ENCODE data around the gene CD72. TPM values are rescaled to one million over a fixed set of nuclear protein-coding genes. Genes with fewer than 3 reads are reported as not detected.

Gene CD72, protein sequence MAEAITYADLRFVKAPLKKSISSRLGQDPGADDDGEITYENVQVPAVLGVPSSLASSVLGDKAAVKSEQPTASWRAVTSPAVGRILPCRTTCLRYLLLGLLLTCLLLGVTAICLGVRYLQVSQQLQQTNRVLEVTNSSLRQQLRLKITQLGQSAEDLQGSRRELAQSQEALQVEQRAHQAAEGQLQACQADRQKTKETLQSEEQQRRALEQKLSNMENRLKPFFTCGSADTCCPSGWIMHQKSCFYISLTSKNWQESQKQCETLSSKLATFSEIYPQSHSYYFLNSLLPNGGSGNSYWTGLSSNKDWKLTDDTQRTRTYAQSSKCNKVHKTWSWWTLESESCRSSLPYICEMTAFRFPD
- polyA plus RNA-seq: 1.8 TPM
- long read RNA-seq, donor 1: 0 reads
- long read RNA-seq, donor 2: 0 reads
- long read RNA-seq, donor 3: 0 reads
- long read RNA-seq, donor 4: 0 reads
- long read RNA-seq, donor 5: 0 reads
- long read RNA-seq, donor 6, partial matches to known transcripts: 16 of 16 reads
- long read RNA-seq, donor 6, other reads (novel, unspliced or antisense): 0 of 16 reads
- long read RNA-seq, donor 7: 0 reads
- long read RNA-seq, donor 8: 0 reads
- long read RNA-seq, donor 9: 0 reads
- long read RNA-seq, donor 10, partial matches to known transcripts: 72 of 83 reads
- long read RNA-seq, donor 10, other reads (novel, unspliced or antisense): 11 of 83 reads
- long read RNA-seq, donor 11, partial matches to known transcripts: 0 of 1 reads
- long read RNA-seq, donor 11, other reads (novel, unspliced or antisense): 0 of 1 reads

DNA sequence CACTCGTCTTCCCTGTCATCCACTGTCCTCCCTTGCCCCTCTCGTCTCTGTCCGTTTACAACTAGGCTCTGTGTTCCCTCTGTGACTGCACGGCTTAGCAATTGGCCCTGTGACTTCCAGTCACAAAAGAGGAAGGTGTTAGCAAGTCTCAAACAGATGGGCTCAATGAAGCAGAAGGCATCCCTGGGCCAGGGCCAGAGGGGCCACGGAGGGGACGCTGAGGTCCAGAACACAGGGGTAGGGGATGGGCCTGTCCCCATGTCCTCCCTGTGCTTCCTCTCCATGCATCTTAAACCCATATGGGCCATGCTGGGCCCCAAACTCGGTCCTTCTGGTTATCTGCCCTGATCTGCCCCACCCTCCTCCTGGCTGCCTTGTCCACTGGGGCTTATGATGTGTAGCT, at the start of gene CD72:
Gene CD72 (minus strand): TSS at position 89 of the 403 bp plus-strand sequence. CDS start 110 bp downstream, outside the sequence.
- H3K27ac ChIP-seq (ENCODE audit: low read length): no peak within 1 kb of the TSS
- no CpG with 5 or more reads among the region's 7 CpGs for WGBS (ENCODE audit: insufficient coverage, low lambda C conversion rate)

DNA sequence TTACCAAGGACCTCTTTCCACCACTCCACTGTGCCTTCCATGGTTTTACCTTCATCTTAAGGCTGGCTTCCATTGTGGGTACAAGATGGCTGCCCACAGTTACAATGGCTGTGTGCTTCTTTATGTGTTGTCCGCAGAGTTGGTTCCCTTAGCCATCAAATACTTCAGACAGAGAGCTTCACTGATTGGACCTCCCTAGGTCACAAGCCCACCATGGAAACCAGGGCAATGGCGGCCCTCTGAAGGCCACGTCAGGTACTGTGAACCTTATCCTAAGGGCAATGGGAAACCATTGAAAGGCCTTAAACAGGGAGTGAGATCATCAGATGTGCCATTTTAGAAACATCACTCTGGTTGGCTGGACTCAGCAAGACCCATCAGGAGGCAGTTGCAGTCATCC, 49.7 kb upstream of the CD72 start:
- WGBS (ENCODE audit: insufficient coverage, low lambda C conversion rate): no CpG with 5 or more reads among the region's 3 CpGs
- no peak for DNase-seq
- H3K27me3 ChIP-seq (ENCODE audit: control insufficient read depth, insufficient read depth, low read length): no peaks in the 10 kb centered on the region
- H3K4me3 ChIP-seq (ENCODE audit: low read length): no peak overlapping the region
- H3K36me3 ChIP-seq (ENCODE audit: control insufficient read depth, insufficient read depth, low read length): no peaks in the 10 kb centered on the region
- peaks cover 19% of the 10 kb centered on the region for H3K4me1 ChIP-seq (ENCODE audit: control insufficient read depth, insufficient read depth, low read length)
- no peaks in the 10 kb centered on the region for H3K9me3 ChIP-seq (ENCODE audit: control insufficient read depth, low read depth, low read length)
- H3K27ac ChIP-seq (ENCODE audit: low read length): no peak overlapping the region

More for the DNA sequence above, at the start of gene CD72:
- Histone ChIP-seq H3K4me1 (ENCODE audit: control insufficient read depth, insufficient read depth, low read length) (peaks cover 10% of the 10 kb centered on the region), H3K36me3 (ENCODE audit: control insufficient read depth, insufficient read depth, low read length) (no peaks in the 10 kb centered on the region), H3K27me3 (ENCODE audit: control insufficient read depth, insufficient read depth, low read length) (peaks cover 27% of the 10 kb centered on the region), H3K4me3 (ENCODE audit: low read length) (peak within 1 kb of the TSS; percentile 43), H3K9me3 (ENCODE audit: control insufficient read depth, low read depth, low read length) (no peaks in the 10 kb centered on the region)
- no peak for DNase-seq

DNA sequence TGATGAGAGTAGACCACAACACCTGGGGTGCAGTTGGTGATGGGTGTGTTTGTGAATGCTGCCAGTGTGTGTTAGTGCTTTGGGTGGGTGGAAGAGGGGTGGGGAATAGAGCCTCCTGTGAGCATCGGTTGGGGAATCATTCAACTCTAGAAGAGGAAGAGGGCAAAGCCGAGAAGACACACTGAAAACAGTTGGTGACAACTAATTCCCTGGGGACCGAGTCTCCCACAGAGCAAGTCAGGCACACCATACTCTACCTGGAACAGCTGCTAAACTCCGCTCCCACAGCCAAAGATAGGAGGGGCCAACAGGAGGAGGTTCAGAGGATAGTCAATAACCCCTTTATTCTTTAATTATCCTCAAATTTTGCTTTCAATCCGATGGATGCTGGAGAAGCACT, 48.3 kb upstream of the CD72 start:
- Histone ChIP-seq H3K4me3 (ENCODE audit: low read length) (no peak overlapping the region), H3K27me3 (ENCODE audit: control insufficient read depth, insufficient read depth, low read length) (no peaks in the 10 kb centered on the region)
- no CpG with 5 or more reads among the region's 5 CpGs for WGBS (ENCODE audit: insufficient coverage, low lambda C conversion rate)

DNA sequence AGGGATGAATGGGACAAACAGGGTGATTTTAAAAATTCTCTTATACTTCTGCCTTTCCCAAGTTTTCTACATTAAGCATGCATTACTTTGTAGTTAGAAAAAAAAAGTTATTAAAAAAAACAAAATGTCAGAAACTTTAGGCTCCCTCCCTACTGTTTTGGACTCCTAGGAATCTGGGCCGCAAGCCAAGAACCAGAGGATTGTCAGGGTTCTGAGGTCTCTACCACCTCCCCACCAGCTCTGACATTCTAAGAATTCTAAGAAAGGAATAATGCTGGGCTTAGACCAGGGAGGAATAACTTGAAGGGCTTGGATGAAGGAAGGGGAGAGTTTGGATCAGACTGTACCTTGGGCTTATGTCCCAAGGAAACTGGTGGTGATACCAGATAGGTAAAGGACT, 47.8 kb upstream of the CD72 start:
- peaks cover 2% of the 10 kb centered on the region for H3K36me3 ChIP-seq (ENCODE audit: control insufficient read depth, insufficient read depth, low read length)
- peaks cover 19% of the 10 kb centered on the region for H3K4me1 ChIP-seq (ENCODE audit: control insufficient read depth, insufficient read depth, low read length)
- no CpG with 5 or more reads among the region's 1 CpG for WGBS (ENCODE audit: insufficient coverage, low lambda C conversion rate)
- H3K27me3 ChIP-seq (ENCODE audit: control insufficient read depth, insufficient read depth, low read length): no peaks in the 10 kb centered on the region
- no peak overlapping the region for H3K27ac ChIP-seq (ENCODE audit: low read length)
- H3K9me3 ChIP-seq (ENCODE audit: control insufficient read depth, low read depth, low read length): no peaks in the 10 kb centered on the region
- H3K4me3 ChIP-seq (ENCODE audit: low read length): no peak overlapping the region
- DNase-seq: no peak

More for the DNA sequence above, 48.3 kb upstream of the CD72 start:
- H3K36me3 ChIP-seq (ENCODE audit: control insufficient read depth, insufficient read depth, low read length): no peaks in the 10 kb centered on the region
- H3K4me1 ChIP-seq (ENCODE audit: control insufficient read depth, insufficient read depth, low read length): peaks cover 19% of the 10 kb centered on the region
- no peak overlapping the region for H3K27ac ChIP-seq (ENCODE audit: low read length)
- H3K9me3 ChIP-seq (ENCODE audit: control insufficient read depth, low read depth, low read length): no peaks in the 10 kb centered on the region
- no peak for DNase-seq

DNA sequence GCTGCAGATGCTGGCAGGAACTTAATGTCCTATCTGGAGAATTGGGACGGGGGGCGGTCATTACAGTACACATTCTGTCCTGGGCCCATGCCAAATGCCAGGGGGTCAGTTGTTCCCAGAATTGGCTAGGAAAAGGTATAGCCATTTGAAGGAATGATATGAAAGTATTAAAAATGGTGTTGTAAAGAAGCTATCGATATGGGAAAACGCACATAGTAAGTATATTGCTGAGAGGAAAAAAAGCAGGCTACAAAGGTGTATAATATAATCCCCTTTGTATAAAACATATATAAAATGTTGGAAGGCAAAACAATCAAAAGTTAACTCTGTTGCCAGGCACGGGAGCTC, 47.2 kb upstream of the CD72 start:
- peaks cover 7% of the 10 kb centered on the region for H3K36me3 ChIP-seq (ENCODE audit: control insufficient read depth, insufficient read depth, low read length)
- no peak for DNase-seq
- no peak overlapping the region for H3K27ac ChIP-seq (ENCODE audit: low read length)
- WGBS (ENCODE audit: insufficient coverage, low lambda C conversion rate): 82% methylated on average over 3 of the region's 5 CpGs
- no peaks in the 10 kb centered on the region for H3K27me3 ChIP-seq (ENCODE audit: control insufficient read depth, insufficient read depth, low read length)
- H3K4me3 ChIP-seq (ENCODE audit: low read length): peak overlapping the region; percentile 62
- no peaks in the 10 kb centered on the region for H3K9me3 ChIP-seq (ENCODE audit: control insufficient read depth, low read depth, low read length)
- H3K4me1 ChIP-seq (ENCODE audit: control insufficient read depth, insufficient read depth, low read length): peaks cover 19% of the 10 kb centered on the region

DNA sequence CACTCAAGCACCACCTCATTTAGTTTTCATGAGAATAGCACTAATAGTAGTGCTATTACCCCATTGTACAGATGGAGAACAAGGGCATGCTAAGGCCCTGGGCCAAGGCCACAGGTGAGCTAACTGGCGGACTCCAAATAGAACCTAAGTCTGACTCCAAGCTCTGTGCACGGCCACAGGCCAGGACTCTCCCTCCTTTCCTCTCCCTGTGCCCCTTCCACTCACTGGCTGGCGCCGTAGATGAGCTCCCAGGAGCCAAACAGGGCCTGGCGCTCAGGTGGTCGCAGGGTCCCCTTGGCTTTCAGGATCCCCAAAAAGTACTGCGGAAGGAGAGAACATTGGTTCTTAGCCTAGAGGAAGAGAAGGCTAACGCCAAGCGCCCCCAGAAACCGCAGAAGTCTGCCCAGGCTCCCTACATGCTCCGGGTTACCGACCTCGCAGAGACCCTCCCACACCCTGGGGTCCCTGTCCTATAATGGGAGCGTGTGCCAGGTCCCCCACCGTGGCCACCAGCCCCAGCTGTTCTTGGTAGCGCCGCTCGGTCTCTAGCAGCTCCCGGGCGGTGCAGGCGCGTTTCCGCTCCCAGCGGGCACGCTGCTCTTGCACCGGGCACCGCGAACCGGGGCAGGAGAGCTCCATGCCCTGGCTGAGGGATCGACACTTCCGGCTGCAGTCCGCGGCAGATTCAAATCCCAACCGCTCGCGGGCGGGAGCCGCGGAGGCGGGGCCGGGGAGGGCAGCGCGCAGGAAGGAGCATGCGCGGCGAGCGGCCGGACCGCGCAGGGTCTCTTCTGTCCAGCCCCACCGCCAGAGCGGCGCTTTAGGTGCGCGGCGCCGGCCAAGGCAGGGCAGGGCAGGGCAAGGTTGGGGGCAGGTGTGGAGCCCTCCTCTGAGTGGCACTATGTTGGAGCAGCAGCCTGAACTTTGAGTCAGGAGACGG, 46.6 kb upstream of the CD72 start, which contains the start of gene ARHGEF39:
Gene ARHGEF39 (minus strand): TSS at position 665 of the 940 bp plus-strand sequence. CDS start 26 bp downstream, at position 639.
- Histone ChIP-seq H3K27me3 (ENCODE audit: control insufficient read depth, insufficient read depth, low read length) (no peaks in the 10 kb centered on the region), H3K4me1 (ENCODE audit: control insufficient read depth, insufficient read depth, low read length) (peaks cover 17% of the 10 kb centered on the region), H3K4me3 (ENCODE audit: low read length) (peak within 1 kb of the TSS; percentile 62), H3K27ac (ENCODE audit: low read length) (peak within 1 kb of the TSS; percentile 2), H3K36me3 (ENCODE audit: control insufficient read depth, insufficient read depth, low read length) (peaks cover 12% of the 10 kb centered on the region), H3K9me3 (ENCODE audit: control insufficient read depth, low read depth, low read length) (no peaks in the 10 kb centered on the region)
- peak; percentile 80 to 83 for DNase-seq
- no CpG with 5 or more reads among the region's 58 CpGs for WGBS (ENCODE audit: insufficient coverage, low lambda C conversion rate)

DNA sequence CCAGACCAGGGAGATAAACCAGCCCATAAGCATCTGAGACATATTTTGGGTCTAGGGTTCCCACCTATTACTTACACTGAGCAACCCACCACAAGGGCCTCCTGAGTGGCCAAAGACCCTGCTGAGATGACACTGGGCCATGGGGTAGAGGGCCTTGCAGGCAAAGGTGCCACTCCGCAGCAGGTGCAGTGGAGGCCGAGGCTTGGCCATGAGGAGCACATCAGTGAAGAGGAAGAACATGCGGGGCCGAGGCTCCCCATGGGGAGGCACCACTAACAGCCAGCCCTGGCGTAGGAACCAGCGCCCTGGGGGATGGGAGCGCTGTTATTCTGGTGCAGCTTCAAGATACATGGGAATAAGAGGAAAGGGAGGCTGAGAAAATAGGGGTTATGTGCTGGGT, 44.2 kb upstream of the CD72 start:
- Histone ChIP-seq H3K4me1 (ENCODE audit: control insufficient read depth, insufficient read depth, low read length) (peaks cover 9% of the 10 kb centered on the region), H3K27ac (ENCODE audit: low read length) (no peak overlapping the region), H3K9me3 (ENCODE audit: control insufficient read depth, low read depth, low read length) (peaks cover 3% of the 10 kb centered on the region), H3K27me3 (ENCODE audit: control insufficient read depth, insufficient read depth, low read length) (no peaks in the 10 kb centered on the region), H3K36me3 (ENCODE audit: control insufficient read depth, insufficient read depth, low read length) (peaks cover 12% of the 10 kb centered on the region), H3K4me3 (ENCODE audit: low read length) (no peak overlapping the region)
- WGBS (ENCODE audit: insufficient coverage, low lambda C conversion rate): no CpG with 5 or more reads among the region's 7 CpGs
- no peak for DNase-seq

DNA sequence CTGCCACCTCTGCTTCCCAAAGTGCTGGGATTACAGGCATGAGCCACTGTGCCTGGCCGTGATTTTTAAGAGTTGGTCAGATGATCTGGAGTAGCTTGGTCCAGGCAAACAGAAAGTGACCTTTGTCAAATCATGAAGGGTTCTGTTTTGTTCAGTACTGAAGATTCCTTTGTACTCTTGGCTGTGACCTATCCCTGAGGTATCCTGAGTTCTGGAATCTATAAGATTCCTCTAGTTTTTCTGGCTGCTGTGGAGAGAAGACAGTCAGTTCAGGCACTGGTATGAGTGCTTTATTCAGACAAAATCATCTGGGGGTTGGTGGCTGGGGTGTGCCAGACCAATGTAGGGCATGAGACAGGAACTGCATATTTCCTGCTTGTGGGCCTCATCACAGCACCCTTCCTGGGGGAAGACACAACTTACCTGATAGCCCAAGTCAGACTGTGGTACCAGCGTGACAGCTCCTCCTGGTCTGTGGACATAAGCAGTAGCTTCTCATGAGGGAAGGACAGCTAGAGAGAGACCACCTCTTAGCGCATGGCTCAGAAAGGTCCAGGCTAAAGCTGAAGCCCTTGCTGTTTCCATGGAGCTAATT, 43.6 kb upstream of the CD72 start:
- Histone ChIP-seq H3K27ac (ENCODE audit: low read length) (no peak overlapping the region), H3K4me1 (ENCODE audit: control insufficient read depth, insufficient read depth, low read length) (peaks cover 9% of the 10 kb centered on the region), H3K36me3 (ENCODE audit: control insufficient read depth, insufficient read depth, low read length) (peaks cover 12% of the 10 kb centered on the region), H3K9me3 (ENCODE audit: control insufficient read depth, low read depth, low read length) (peaks cover 3% of the 10 kb centered on the region), H3K4me3 (ENCODE audit: low read length) (no peak overlapping the region), H3K27me3 (ENCODE audit: control insufficient read depth, insufficient read depth, low read length) (no peaks in the 10 kb centered on the region)
- 67% methylated on average over 1 of the region's 3 CpGs for WGBS (ENCODE audit: insufficient coverage, low lambda C conversion rate)
- no peak for DNase-seq

DNA sequence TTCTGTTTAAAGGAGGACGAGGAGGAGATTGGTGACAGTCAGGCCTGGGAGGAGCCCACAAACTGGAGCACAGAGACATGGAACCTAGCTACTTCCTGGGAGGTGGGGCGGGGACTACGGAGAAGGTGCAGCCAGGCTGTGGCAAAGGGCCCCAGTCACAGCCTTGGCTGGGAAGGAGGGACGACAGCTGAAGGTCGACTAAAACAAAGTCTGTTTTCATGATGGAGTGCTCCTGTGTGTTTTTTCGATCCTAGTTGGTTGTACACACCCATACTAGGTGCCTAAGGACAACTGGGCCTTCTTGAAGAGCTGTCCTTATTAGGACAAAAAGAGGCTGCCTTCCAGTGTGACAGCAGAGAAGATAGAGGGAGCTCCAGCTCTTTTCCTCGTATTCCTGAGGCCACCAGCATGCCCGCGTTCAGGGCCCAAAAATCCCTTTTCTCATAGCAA, 42.8 kb upstream of the CD72 start:
- peaks cover 3% of the 10 kb centered on the region for H3K9me3 ChIP-seq (ENCODE audit: control insufficient read depth, low read depth, low read length)
- H3K27ac ChIP-seq (ENCODE audit: low read length): peak overlapping the region; percentile 52
- no peaks in the 10 kb centered on the region for H3K27me3 ChIP-seq (ENCODE audit: control insufficient read depth, insufficient read depth, low read length)
- peak in 1 of 2 donors; percentile 62 for DNase-seq
- 0% methylated on average over 1 of the region's 9 CpGs for WGBS (ENCODE audit: insufficient coverage, low lambda C conversion rate)
- peaks cover 12% of the 10 kb centered on the region for H3K36me3 ChIP-seq (ENCODE audit: control insufficient read depth, insufficient read depth, low read length)
- H3K4me1 ChIP-seq (ENCODE audit: control insufficient read depth, insufficient read depth, low read length): peaks cover 14% of the 10 kb centered on the region
- H3K4me3 ChIP-seq (ENCODE audit: low read length): no peak overlapping the region
